Neural progenitor cell (in vitro differentiated cells): ENCODE data around the gene HMGB2. TPM values are rescaled to one million over a fixed set of nuclear protein-coding genes. Genes with fewer than 3 reads are reported as not detected.

Experiments
- DNase-seq: peaks from one replicate; pipeline ENCODE4 v3.0.0-alpha.2; 2016; ENCODE audit warnings: low spot score
- H2AFZ ChIP-seq: fragments of 200-600 bp; sonication (generic); replicated peaks from 2 replicates; pipeline ENCODE4 v1.6.1; 2016; ENCODE audit warnings: antibody characterized with exemption
- H3F3A ChIP-seq: fragments of 200-600 bp; sonication (generic); 2 replicates; pipeline ENCODE4 v1.6.1; 2016; ENCODE audit warnings: antibody characterized with exemption, low read depth
- H3K27ac ChIP-seq: fragments of 200-600 bp; sonication (generic); 2 replicates; pipeline ENCODE4 v1.5.1; 2016; ENCODE audit warnings: mild to moderate bottlenecking
- H3K27me3 ChIP-seq: fragments of 200-600 bp; sonication (generic); 2 replicates; pipeline ENCODE4 v1.6.1; 2016; ENCODE audit warnings: mild to moderate bottlenecking, moderate library complexity
- H3K36me3 ChIP-seq: fragments of 200-600 bp; sonication (generic); 2 replicates; pipeline ENCODE4 v1.5.1; 2016
- H3K4me1 ChIP-seq: fragments of 200-600 bp; sonication (generic); 2 replicates; pipeline ENCODE4 v1.6.1; 2016; ENCODE audit warnings: mixed run types
- H3K4me2 ChIP-seq: fragments of 200-600 bp; sonication (generic); 2 replicates; pipeline ENCODE4 v1.6.1; 2016
- H3K4me3 ChIP-seq: fragments of 200-600 bp; sonication (generic); 2 replicates; pipeline ENCODE4 v1.5.1; 2016
- H3K79me2 ChIP-seq: fragments of 200-600 bp; sonication (generic); 2 replicates; pipeline ENCODE4 v1.6.1; 2016; ENCODE audit warnings: low read depth
- H3K9ac ChIP-seq: fragments of 200-600 bp; sonication (generic); 2 replicates; pipeline ENCODE4 v1.6.1; 2016
- H3K9me3 ChIP-seq: fragments of 200-600 bp; sonication (generic); 2 replicates; pipeline ENCODE4 v1.5.1; 2016; ENCODE audit warnings: low read depth
- H4K20me1 ChIP-seq: fragments of 200-600 bp; sonication (generic); 2 replicates; pipeline ENCODE4 v1.6.1; 2016; ENCODE audit warnings: low read depth
- H3K27ac Mint-ChIP-seq: 3 replicates; pipeline ENCODE4 v1.8.0; 2021; ENCODE audit warnings: mixed read lengths
- H3K27me3 Mint-ChIP-seq: 2 replicates; pipeline ENCODE4 v1.8.0; 2022; ENCODE audit warnings: low read depth, mild to moderate bottlenecking, inconsistent platforms, moderate library complexity, mixed read lengths; ENCODE audit not compliant: insufficient read depth
- H3K36me3 Mint-ChIP-seq: 3 replicates; pipeline ENCODE4 v1.8.0; 2021; ENCODE audit warnings: mixed read lengths
- H3K4me1 Mint-ChIP-seq: 3 replicates; pipeline ENCODE4 v1.8.0; 2021; ENCODE audit warnings: mixed read lengths
- H3K4me3 Mint-ChIP-seq: 3 replicates; pipeline ENCODE4 v1.8.0; 2021; ENCODE audit warnings: mild to moderate bottlenecking, moderate library complexity, mixed read lengths
- H3K9me3 Mint-ChIP-seq: 3 replicates; pipeline ENCODE4 v1.8.0; 2020; ENCODE audit warnings: mixed read lengths
- CTCF ChIP-seq: fragments of 200-600 bp; sonication (generic); IDR thresholded peaks from 2 replicates; pipeline ENCODE4 v1.5.1; 2017; ENCODE audit warnings: antibody characterized with exemption, mild to moderate bottlenecking
- EZH2 ChIP-seq: fragments of 200-600 bp; sonication (generic); IDR thresholded peaks from 2 replicates; pipeline ENCODE4 v1.6.1; 2017; ENCODE audit warnings: antibody characterized with exemption, mild to moderate bottlenecking, moderate library complexity
- EZH2phosphoT487 ChIP-seq: fragments of 200-600 bp; sonication (generic); IDR thresholded peaks from 2 replicates; pipeline ENCODE4 v1.6.1; 2017; ENCODE audit warnings: antibody characterized with exemption
- total RNA-seq: library from RNA; depleted of rRNA; stranded (reverse); fragments of >200 nt; gene quantifications from 2 replicates; pipeline ENCODE4 v1.2.3, GENCODE V29; 2015; ENCODE audit warnings: low replicate concordance

HMGB2 gene
- total RNA-seq, 1 donor from 2014 or later, result 1,033 TPM

GRCh38 chr4:173291899-173292298 lies 42.3 kb downstream of the HMGB2 start:
- Histone ChIP-seq H3F3A (no peaks in the 10 kb centered on the region), H3K4me3 (no peak overlapping the region), H3K4me2 (no peak overlapping the region), H3K36me3 (no peaks in the 10 kb centered on the region), H3K9me3 (no peaks in the 10 kb centered on the region), H3K27ac (no peak overlapping the region), H3K4me1 (no peaks in the 10 kb centered on the region), H2AFZ (no peak overlapping the region), H3K9ac (no peak overlapping the region), H3K79me2 (peaks cover 7% of the 10 kb centered on the region), H3K27me3 (no peaks in the 10 kb centered on the region), H4K20me1 (no peaks in the 10 kb centered on the region)
- H3K27me3 Mint-ChIP-seq, result no peaks in the 10 kb centered on the region
- H3K4me1 Mint-ChIP-seq, result no peaks in the 10 kb centered on the region
- no peak overlapping the region for H3K27ac Mint-ChIP-seq
- no peak for DNase-seq
- TF ChIP-seq EZH2phosphoT487, result no peak
- TF ChIP-seq EZH2, result no peak
- TF ChIP-seq CTCF, result no peak
- no peak overlapping the region for H3K4me3 Mint-ChIP-seq
- peaks cover 4% of the 10 kb centered on the region for H3K36me3 Mint-ChIP-seq
- peaks cover 9% of the 10 kb centered on the region for H3K9me3 Mint-ChIP-seq

GRCh38 chr4:173289353-173289727 lies 44.8 kb downstream of the HMGB2 start:
- H3K4me3 ChIP-seq, result no peak overlapping the region
- H2AFZ ChIP-seq, result no peak overlapping the region
- H3K9ac ChIP-seq, result no peak overlapping the region
- H3K27me3 Mint-ChIP-seq, result no peaks in the 10 kb centered on the region
- H3K4me3 Mint-ChIP-seq, result no peak overlapping the region
- DNase-seq, result no peak
- H3K9me3 Mint-ChIP-seq, result peaks cover 10% of the 10 kb centered on the region
- no peak overlapping the region for H3K27ac ChIP-seq
- no peaks in the 10 kb centered on the region for H3K4me1 Mint-ChIP-seq
- no peaks in the 10 kb centered on the region for H3F3A ChIP-seq
- peaks cover 19% of the 10 kb centered on the region for H3K9me3 ChIP-seq
- peaks cover 14% of the 10 kb centered on the region for H3K79me2 ChIP-seq
- H4K20me1 ChIP-seq, result no peaks in the 10 kb centered on the region
- no peaks in the 10 kb centered on the region for H3K27me3 ChIP-seq
- peaks cover 17% of the 10 kb centered on the region for H3K36me3 ChIP-seq
- no peaks in the 10 kb centered on the region for H3K4me1 ChIP-seq
- no peak for TF ChIP-seq EZH2
- no peak for TF ChIP-seq CTCF
- peaks cover 9% of the 10 kb centered on the region for H3K36me3 Mint-ChIP-seq
- H3K4me2 ChIP-seq, result no peak overlapping the region
- no peak overlapping the region for H3K27ac Mint-ChIP-seq

- no peak overlapping the region for H3K27ac Mint-ChIP-seq
- H3K4me3 Mint-ChIP-seq, result no peak overlapping the region
- H3K27me3 Mint-ChIP-seq, result no peaks in the 10 kb centered on the region
- Histone ChIP-seq H2AFZ (no peak overlapping the region), H3K27ac (no peak overlapping the region), H3K9ac (no peak overlapping the region), H3K4me1 (no peaks in the 10 kb centered on the region), H3K4me2 (no peak overlapping the region), H3K4me3 (no peak overlapping the region), H3F3A (no peaks in the 10 kb centered on the region), H4K20me1 (no peaks in the 10 kb centered on the region), H3K79me2 (peaks cover 14% of the 10 kb centered on the region), H3K9me3 (peaks cover 24% of the 10 kb centered on the region), H3K27me3 (no peaks in the 10 kb centered on the region), H3K36me3 (peaks cover 21% of the 10 kb centered on the region)
- H3K36me3 Mint-ChIP-seq, result peaks cover 9% of the 10 kb centered on the region
- H3K9me3 Mint-ChIP-seq, result peaks cover 10% of the 10 kb centered on the region
- DNase-seq, result no peak
- no peak for TF ChIP-seq EZH2
- TF ChIP-seq CTCF, result no peak
- no peak for TF ChIP-seq EZH2phosphoT487
- no peaks in the 10 kb centered on the region for H3K4me1 Mint-ChIP-seq
Measured at GRCh38 chr4:173288698-173289352, 45.3 kb downstream of the HMGB2 start.
